ENCODE data around the gene RGL4. TPM values are rescaled to one million over a fixed set of nuclear protein-coding genes. Genes with fewer than 3 reads are reported as not detected.
"Not testable (repeated sequence)": the region's sequence is repeated elsewhere in the genome, so short reads cannot be mapped to it uniquely, and the experiment has no call there.

RGL4 gene, protein sequence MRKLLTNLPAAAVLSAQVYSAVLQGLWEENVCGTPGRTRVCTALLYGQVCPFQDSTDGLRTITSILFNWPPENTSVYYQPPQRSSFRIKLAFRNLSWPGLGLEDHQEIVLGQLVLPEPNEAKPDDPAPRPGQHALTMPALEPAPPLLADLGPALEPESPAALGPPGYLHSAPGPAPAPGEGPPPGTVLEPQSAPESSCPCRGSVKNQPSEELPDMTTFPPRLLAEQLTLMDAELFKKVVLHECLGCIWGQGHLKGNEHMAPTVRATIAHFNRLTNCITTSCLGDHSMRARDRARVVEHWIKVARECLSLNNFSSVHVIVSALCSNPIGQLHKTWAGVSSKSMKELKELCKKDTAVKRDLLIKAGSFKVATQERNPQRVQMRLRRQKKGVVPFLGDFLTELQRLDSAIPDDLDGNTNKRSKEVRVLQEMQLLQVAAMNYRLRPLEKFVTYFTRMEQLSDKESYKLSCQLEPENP
- total RNA-seq (2014; rRNA removed; shearing (Covaris generic); ENCODE audit: low replicate concordance), result 103 and 125 TPM in 2 replicates

DNA sequence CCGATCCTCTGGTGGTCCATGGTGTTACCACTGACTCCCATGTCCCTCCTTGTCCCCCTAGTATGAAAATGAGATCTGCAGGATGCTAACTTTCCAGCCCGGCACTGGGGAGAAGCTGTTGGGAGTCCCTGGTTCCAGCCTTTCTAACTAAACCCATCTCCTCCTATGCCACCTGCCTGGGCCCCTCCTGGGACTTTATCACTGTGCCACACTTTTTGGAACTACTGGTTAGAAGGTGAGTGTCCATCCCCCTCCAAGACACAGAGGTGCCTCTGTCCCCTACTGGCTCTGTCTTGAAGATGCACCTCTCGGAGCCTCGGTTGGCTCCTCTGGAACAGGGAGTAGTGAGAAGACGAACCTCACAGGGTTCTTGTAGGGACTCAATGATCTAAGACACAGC, at the start of gene RGL4:
RGL4 (plus strand) TSS at position 301 of the 400 bp plus-strand sequence. CDS start 1,018 bp downstream, outside the sequence.
- Histone ChIP-seq H3K9me2 (replicated peaks; ENCODE audit: insufficient read depth, low read length) (no peaks in the 10 kb centered on the region), H3K9ac (ENCODE audit: low read length) (peak within 1 kb of the TSS; percentile 68), H3K9me3 (ENCODE audit: low read length) (no peaks in the 10 kb centered on the region), H3K27me3 (ENCODE audit: low read length) (no peaks in the 10 kb centered on the region), H4K20me1 (ENCODE audit: insufficient read depth, low read depth, low read length) (no peaks in the 10 kb centered on the region), H3K4me1 (ENCODE audit: low read length) (peaks cover 61% of the 10 kb centered on the region), H3K4me3 (ENCODE audit: low read length) (peak within 1 kb of the TSS; percentile 40; the same call in 1 of the 2 replicates), H3K4me2 (ENCODE audit: low read depth, low read length, poor library complexity, severe bottlenecking) (peak within 1 kb of the TSS; percentile 62), H2AFZ (ENCODE audit: low read length) (no peak within 1 kb of the TSS), H3K27ac (ENCODE audit: low read length) (peak within 1 kb of the TSS; percentile 98), H3K79me2 (ENCODE audit: low read length) (no peaks in the 10 kb centered on the region; the same call in none of the 2 replicates), H3K36me3 (ENCODE audit: insufficient read depth, low read length) (peaks cover 38% of the 10 kb centered on the region)
- no peak for DNase-seq

DNA sequence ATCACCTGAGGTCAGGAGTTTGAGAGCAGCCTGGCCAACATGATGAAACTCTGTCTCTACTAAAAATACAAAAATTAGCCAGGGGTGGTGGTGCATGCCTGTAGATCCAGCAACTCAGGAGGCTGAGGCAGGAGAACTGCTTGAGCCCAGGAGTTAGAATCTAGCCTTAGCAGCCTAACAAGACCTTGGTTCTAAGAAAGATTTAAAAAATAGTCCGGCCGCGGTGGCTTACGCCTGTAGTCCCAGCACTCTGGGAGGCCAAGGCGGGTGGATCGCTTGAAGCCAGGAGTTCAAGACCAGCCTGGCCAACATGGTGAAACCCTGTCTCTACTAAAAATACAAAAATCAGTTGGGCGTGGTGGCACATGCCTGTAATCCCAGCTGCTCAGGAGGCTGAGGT, 44.3 kb upstream of the RGL4 start:
- not testable (repeated sequence) for H3K9me3 ChIP-seq (ENCODE audit: low read length); H4K20me1 ChIP-seq (ENCODE audit: insufficient read depth, low read depth, low read length); H3K36me3 ChIP-seq (ENCODE audit: insufficient read depth, low read length); H3K4me3 ChIP-seq (ENCODE audit: low read length); H3K9ac ChIP-seq (ENCODE audit: low read length); H2AFZ ChIP-seq (ENCODE audit: low read length); H3K4me1 ChIP-seq (ENCODE audit: low read length); H3K4me2 ChIP-seq (ENCODE audit: low read depth, low read length, poor library complexity, severe bottlenecking); DNase-seq; H3K27ac ChIP-seq (ENCODE audit: low read length); H3K79me2 ChIP-seq (ENCODE audit: low read length); H3K27me3 ChIP-seq (ENCODE audit: low read length); H3K9me2 ChIP-seq (replicated peaks; ENCODE audit: insufficient read depth, low read length)

DNA sequence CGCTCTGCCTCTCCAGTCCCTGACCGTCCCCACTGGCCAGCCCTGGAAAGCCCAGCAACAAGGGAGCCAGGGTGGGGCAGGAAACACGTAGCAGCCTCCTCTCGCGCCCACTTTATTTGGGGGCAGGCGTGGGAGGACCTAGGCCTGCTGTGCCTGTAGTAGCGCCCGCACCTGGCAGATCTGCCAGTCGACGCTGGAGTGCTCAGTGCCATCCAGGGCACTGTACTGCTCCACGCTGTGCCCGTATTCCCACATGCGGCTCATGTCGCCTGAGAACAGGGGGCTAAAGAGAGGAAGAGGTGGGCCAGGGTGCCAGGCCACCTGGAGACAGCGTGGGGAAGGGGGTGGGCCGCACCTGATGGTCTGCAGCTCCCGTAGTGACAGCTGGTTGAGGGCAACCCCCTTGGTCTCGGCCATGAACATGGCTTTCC, 41.7 kb upstream of the RGL4 start:
- H3K27me3 ChIP-seq (ENCODE audit: low read length), result no peaks in the 10 kb centered on the region
- no peak for DNase-seq
- no peak overlapping the region for H3K4me2 ChIP-seq (ENCODE audit: low read depth, low read length, poor library complexity, severe bottlenecking)
- no peaks in the 10 kb centered on the region for H4K20me1 ChIP-seq (ENCODE audit: insufficient read depth, low read depth, low read length)
- H3K36me3 ChIP-seq (ENCODE audit: insufficient read depth, low read length), result no peaks in the 10 kb centered on the region
- H3K9me3 ChIP-seq (ENCODE audit: low read length), result no peaks in the 10 kb centered on the region
- H2AFZ ChIP-seq (ENCODE audit: low read length), result no peak overlapping the region
- no peak overlapping the region for H3K9ac ChIP-seq (ENCODE audit: low read length)
- H3K4me1 ChIP-seq (ENCODE audit: low read length), result no peaks in the 10 kb centered on the region
- H3K79me2 ChIP-seq (ENCODE audit: low read length), result no peaks in the 10 kb centered on the region
- no peaks in the 10 kb centered on the region for H3K9me2 ChIP-seq (replicated peaks; ENCODE audit: insufficient read depth, low read length)
- no peak overlapping the region for H3K4me3 ChIP-seq (ENCODE audit: low read length)
- H3K27ac ChIP-seq (ENCODE audit: low read length), result no peak overlapping the region

DNA sequence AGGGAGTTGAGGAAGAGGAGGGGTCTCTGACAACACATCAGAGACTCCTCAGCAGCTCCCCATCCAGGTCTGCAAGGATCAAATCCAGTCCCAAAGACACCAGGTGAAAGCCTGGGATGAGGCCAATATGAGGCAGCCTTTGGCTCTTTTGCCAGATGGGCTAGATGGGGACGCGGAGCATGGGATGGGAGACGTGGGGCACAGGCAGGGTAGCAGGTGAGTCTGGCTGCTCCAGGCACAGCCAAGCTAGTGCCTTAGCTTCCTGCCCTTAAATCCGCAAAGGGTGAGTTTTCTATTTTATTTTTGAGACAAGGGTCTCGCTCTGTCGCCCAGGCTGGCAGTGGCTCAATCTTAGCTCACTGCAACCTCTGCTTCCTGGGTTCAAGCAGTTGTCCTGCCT, 39.1 kb upstream of the RGL4 start:
- H3K4me3 ChIP-seq (ENCODE audit: low read length), result no peak overlapping the region
- no peak for DNase-seq
- no peak overlapping the region for H2AFZ ChIP-seq (ENCODE audit: low read length)
- no peak overlapping the region for H3K9ac ChIP-seq (ENCODE audit: low read length)
- no peaks in the 10 kb centered on the region for H3K79me2 ChIP-seq (ENCODE audit: low read length)
- H3K9me3 ChIP-seq (ENCODE audit: low read length), result no peaks in the 10 kb centered on the region
- no peaks in the 10 kb centered on the region for H3K9me2 ChIP-seq (replicated peaks; ENCODE audit: insufficient read depth, low read length)
- no peaks in the 10 kb centered on the region for H4K20me1 ChIP-seq (ENCODE audit: insufficient read depth, low read depth, low read length)
- no peak overlapping the region for H3K27ac ChIP-seq (ENCODE audit: low read length)
- no peak overlapping the region for H3K4me2 ChIP-seq (ENCODE audit: low read depth, low read length, poor library complexity, severe bottlenecking)
- H3K27me3 ChIP-seq (ENCODE audit: low read length), result no peaks in the 10 kb centered on the region
- H3K36me3 ChIP-seq (ENCODE audit: insufficient read depth, low read length), result no peaks in the 10 kb centered on the region
- no peaks in the 10 kb centered on the region for H3K4me1 ChIP-seq (ENCODE audit: low read length)

DNA sequence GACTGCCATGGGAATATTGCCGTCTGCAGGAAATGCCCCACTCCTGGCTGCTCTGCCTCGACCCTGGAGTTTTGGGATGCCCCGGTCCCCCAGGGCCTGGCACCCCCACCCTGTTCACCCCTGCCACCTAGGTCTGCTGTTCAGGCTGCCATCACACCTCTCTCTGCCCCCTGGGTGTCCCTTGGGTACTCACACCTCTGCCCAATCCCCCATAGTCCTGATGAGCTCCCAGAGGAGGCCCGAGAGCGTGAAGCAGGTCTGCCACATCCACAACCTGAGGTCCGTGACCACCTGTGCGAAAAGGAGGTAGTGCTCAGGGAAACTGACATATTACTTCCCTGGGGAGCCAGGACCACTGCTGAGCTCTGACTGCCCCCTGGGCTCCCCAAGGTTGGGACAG, 38.5 kb upstream of the RGL4 start:
- no peaks in the 10 kb centered on the region for H3K9me2 ChIP-seq (replicated peaks; ENCODE audit: insufficient read depth, low read length)
- H3K27me3 ChIP-seq (ENCODE audit: low read length), result no peaks in the 10 kb centered on the region
- no peaks in the 10 kb centered on the region for H3K9me3 ChIP-seq (ENCODE audit: low read length)
- H4K20me1 ChIP-seq (ENCODE audit: insufficient read depth, low read depth, low read length), result no peaks in the 10 kb centered on the region
- H3K9ac ChIP-seq (ENCODE audit: low read length), result no peak overlapping the region
- H3K4me1 ChIP-seq (ENCODE audit: low read length), result no peaks in the 10 kb centered on the region
- no peaks in the 10 kb centered on the region for H3K36me3 ChIP-seq (ENCODE audit: insufficient read depth, low read length)
- H3K4me3 ChIP-seq (ENCODE audit: low read length), result no peak overlapping the region
- H3K79me2 ChIP-seq (ENCODE audit: low read length), result no peaks in the 10 kb centered on the region
- H3K4me2 ChIP-seq (ENCODE audit: low read depth, low read length, poor library complexity, severe bottlenecking), result no peak overlapping the region
- no peak for DNase-seq
- no peak overlapping the region for H2AFZ ChIP-seq (ENCODE audit: low read length)
- no peak overlapping the region for H3K27ac ChIP-seq (ENCODE audit: low read length)

DNA sequence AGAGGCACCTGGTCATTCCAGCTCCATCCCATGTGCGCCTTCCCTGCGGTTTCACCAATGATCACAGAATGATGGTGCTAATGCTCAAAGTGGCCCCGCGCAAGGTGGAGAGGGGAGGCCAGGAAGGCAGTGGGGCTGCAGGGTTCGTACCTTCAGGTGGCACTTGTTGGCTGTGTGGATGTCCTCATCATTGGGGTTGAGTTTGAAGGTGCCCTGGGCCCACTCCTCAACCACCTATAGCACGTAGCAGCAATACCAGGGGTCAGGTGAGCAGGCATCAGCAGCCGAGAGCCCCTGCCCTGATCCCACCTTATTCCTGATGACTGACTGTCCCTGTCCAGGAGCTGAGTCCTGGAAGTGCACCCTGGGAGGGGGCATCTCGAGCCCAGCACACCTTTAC, 38.1 kb upstream of the RGL4 start:
- no peak for DNase-seq
- H3K9ac ChIP-seq (ENCODE audit: low read length), result no peak overlapping the region
- no peaks in the 10 kb centered on the region for H3K9me2 ChIP-seq (replicated peaks; ENCODE audit: insufficient read depth, low read length)
- no peaks in the 10 kb centered on the region for H3K79me2 ChIP-seq (ENCODE audit: low read length)
- no peaks in the 10 kb centered on the region for H3K9me3 ChIP-seq (ENCODE audit: low read length)
- no peaks in the 10 kb centered on the region for H4K20me1 ChIP-seq (ENCODE audit: insufficient read depth, low read depth, low read length)
- no peaks in the 10 kb centered on the region for H3K36me3 ChIP-seq (ENCODE audit: insufficient read depth, low read length)
- no peaks in the 10 kb centered on the region for H3K4me1 ChIP-seq (ENCODE audit: low read length)
- no peak overlapping the region for H3K4me2 ChIP-seq (ENCODE audit: low read depth, low read length, poor library complexity, severe bottlenecking)
- no peaks in the 10 kb centered on the region for H3K27me3 ChIP-seq (ENCODE audit: low read length)
- H3K27ac ChIP-seq (ENCODE audit: low read length), result no peak overlapping the region
- H3K4me3 ChIP-seq (ENCODE audit: low read length), result no peak overlapping the region
- H2AFZ ChIP-seq (ENCODE audit: low read length), result no peak overlapping the region

DNA sequence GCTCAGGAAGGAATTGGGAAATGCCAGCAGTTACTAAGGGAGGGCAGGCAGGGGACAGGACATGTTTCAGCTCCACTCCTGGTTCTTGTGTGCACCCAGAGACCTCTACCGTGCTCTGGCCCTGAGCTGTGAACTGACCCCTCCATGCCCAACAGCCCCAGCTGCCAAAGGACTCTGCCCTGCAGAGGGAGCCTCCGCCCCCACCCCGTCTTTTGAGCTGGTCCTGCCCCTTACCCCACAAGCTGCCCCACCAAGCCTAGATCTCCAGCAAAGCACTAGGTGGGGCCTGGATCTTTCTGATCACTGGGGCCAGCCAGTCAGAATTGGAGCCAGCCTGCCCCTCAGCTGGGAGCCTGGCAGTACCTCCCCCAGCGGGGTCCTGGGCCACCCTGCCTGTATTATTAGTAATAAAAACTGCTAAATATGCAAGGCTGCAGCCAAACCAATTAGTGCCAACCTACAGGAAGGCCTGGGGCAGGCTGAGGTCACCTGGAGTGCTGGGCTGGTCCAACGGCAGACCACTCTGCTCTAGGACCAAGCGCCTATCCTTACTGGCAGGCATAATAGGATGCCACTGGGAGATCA, 34.8 kb upstream of the RGL4 start:
- Histone ChIP-seq H3K4me3 (ENCODE audit: low read length) (no peak overlapping the region), H3K9me2 (replicated peaks; ENCODE audit: insufficient read depth, low read length) (no peaks in the 10 kb centered on the region), H2AFZ (ENCODE audit: low read length) (no peak overlapping the region), H3K27me3 (ENCODE audit: low read length) (no peaks in the 10 kb centered on the region), H3K4me1 (ENCODE audit: low read length) (no peaks in the 10 kb centered on the region), H3K9me3 (ENCODE audit: low read length) (no peaks in the 10 kb centered on the region), H4K20me1 (ENCODE audit: insufficient read depth, low read depth, low read length) (no peaks in the 10 kb centered on the region), H3K4me2 (ENCODE audit: low read depth, low read length, poor library complexity, severe bottlenecking) (no peak overlapping the region), H3K36me3 (ENCODE audit: insufficient read depth, low read length) (no peaks in the 10 kb centered on the region), H3K79me2 (ENCODE audit: low read length) (no peaks in the 10 kb centered on the region), H3K27ac (ENCODE audit: low read length) (no peak overlapping the region), H3K9ac (ENCODE audit: low read length) (no peak overlapping the region)
- no peak for DNase-seq

DNA sequence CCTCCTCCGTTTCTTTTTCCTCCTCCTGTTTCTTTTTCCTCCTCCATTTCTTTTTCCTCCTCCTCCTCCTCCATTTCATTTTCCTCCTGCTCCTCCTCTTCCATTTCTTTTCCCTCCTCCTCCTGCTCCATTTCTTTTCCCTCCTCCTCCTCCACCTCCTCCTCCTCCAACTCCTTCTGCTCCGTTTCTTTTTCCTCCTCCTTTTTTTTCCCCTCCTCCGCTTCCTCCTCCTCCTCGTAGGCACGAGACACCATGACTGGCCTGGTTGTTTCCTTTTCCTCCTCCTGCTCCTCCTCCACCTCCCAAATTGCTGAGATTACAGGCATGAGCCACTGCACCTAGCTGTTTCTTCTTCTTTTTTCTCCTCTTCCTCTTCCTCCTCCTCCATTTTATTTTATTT, 33.1 kb upstream of the RGL4 start:
- no peak overlapping the region for H2AFZ ChIP-seq (ENCODE audit: low read length)
- no peaks in the 10 kb centered on the region for H3K4me1 ChIP-seq (ENCODE audit: low read length)
- no peak overlapping the region for H3K27ac ChIP-seq (ENCODE audit: low read length)
- DNase-seq, result no peak
- no peaks in the 10 kb centered on the region for H3K36me3 ChIP-seq (ENCODE audit: insufficient read depth, low read length)
- H3K27me3 ChIP-seq (ENCODE audit: low read length), result no peaks in the 10 kb centered on the region
- H4K20me1 ChIP-seq (ENCODE audit: insufficient read depth, low read depth, low read length), result no peaks in the 10 kb centered on the region
- H3K9me2 ChIP-seq (replicated peaks; ENCODE audit: insufficient read depth, low read length), result no peaks in the 10 kb centered on the region
- no peak overlapping the region for H3K4me3 ChIP-seq (ENCODE audit: low read length)
- 0 out of 2 replicates have a peak, but pooled peaks cover 3% of the 10 kb centered on the region for H3K79me2 ChIP-seq (ENCODE audit: low read length)
- H3K9me3 ChIP-seq (ENCODE audit: low read length), result no peaks in the 10 kb centered on the region
- H3K9ac ChIP-seq (ENCODE audit: low read length), result no peak overlapping the region
- no peak overlapping the region for H3K4me2 ChIP-seq (ENCODE audit: low read depth, low read length, poor library complexity, severe bottlenecking)

Data from Karpas-422 (cell line).